ENCODE results near the gene AHCYL1. TPM values are rescaled to one million over a fixed set of nuclear protein-coding genes. Genes with fewer than 3 reads are reported as not detected.

The AHCYL1 gene
- total RNA-seq, 4 donors from 2014 or later: 51.2 to 96.4 (median 80.9) TPM

- H3K36me3 ChIP-seq: peaks cover 0 to 61% (median 0%) of the 10 kb centered on the region in 3 donors
- DNase-seq: no peak
- no peak overlapping the region for H3K4me3 ChIP-seq
- H3K27me3 ChIP-seq: no peaks in the 10 kb centered on the region
- TF ChIP-seq POLR2A (IDR thresholded peaks at IDR 0.05): no peak
- TF ChIP-seq, protein P1, sequence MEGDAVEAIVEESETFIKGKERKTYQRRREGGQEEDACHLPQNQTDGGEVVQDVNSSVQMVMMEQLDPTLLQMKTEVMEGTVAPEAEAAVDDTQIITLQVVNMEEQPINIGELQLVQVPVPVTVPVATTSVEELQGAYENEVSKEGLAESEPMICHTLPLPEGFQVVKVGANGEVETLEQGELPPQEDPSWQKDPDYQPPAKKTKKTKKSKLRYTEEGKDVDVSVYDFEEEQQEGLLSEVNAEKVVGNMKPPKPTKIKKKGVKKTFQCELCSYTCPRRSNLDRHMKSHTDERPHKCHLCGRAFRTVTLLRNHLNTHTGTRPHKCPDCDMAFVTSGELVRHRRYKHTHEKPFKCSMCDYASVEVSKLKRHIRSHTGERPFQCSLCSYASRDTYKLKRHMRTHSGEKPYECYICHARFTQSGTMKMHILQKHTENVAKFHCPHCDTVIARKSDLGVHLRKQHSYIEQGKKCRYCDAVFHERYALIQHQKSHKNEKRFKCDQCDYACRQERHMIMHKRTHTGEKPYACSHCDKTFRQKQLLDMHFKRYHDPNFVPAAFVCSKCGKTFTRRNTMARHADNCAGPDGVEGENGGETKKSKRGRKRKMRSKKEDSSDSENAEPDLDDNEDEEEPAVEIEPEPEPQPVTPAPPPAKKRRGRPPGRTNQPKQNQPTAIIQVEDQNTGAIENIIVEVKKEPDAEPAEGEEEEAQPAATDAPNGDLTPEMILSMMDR (IDR thresholded peaks at IDR 0.05): no peak
- peaks cover 0 to 23% (median 5%) of the 10 kb centered on the region in 4 donors for H3K4me1 ChIP-seq
- no peaks in the 10 kb centered on the region for H3K9me3 ChIP-seq
- H3K27ac ChIP-seq: no peak overlapping the region
Measured at GRCh38 chr1:110058591-110058990, 74.0 kb downstream of the AHCYL1 start.

- no peak for DNase-seq
- no peaks in the 10 kb centered on the region for H3K9me3 ChIP-seq
- peaks cover 0 to 55% (median 0%) of the 10 kb centered on the region in 3 donors for H3K36me3 ChIP-seq
- H3K4me1 ChIP-seq: peaks cover 0 to 23% (median 5%) of the 10 kb centered on the region in 4 donors
- no peaks in the 10 kb centered on the region for H3K27me3 ChIP-seq
- no peak for TF ChIP-seq POLR2A (IDR thresholded peaks at IDR 0.05)
- TF ChIP-seq, protein P1 (IDR thresholded peaks at IDR 0.05): no peak
- H3K4me3 ChIP-seq: no peak overlapping the region
- H3K27ac ChIP-seq: no peak overlapping the region
Measured at GRCh38 chr1:110059133-110059863, 74.7 kb downstream of the AHCYL1 start.

DNA sequence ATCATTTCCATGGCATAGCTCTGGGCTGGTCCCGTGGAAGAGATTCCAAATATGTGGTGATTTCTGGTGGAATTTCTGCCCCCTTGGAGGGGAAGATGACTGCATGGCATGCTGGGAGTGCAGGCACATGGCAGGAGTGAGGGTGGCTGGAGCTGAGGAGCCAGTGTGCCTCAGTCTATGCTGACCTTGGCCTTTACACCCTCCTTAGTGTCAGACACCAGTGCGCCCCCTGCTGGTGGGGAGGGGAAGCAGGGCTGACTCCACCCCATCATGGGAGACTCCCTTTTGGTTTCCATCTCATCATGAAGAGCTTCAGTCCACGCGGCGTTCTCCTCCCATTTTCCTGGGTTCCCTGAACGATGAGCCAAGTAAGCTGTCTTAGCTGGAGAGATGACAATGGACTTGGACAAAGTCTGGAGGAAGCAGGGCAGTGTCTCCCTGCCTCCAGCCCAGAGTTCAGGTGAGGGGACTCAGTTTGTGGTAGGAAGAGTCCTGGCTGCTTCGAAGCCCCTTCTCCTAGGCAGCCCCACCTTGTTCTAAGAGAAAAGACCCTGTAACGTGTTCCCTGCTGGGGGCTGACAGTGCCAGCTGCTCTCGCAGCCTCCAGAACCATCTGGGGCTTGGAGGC is 75.6 kb downstream of the AHCYL1 start:
- Histone ChIP-seq H3K27me3 (no peaks in the 10 kb centered on the region), H3K4me3 (no peak overlapping the region), H3K4me1 (peaks cover 0 to 16% (median 5%) of the 10 kb centered on the region in 4 donors), H3K36me3 (peaks cover 0 to 47% (median 0%) of the 10 kb centered on the region in 3 donors), H3K9me3 (no peaks in the 10 kb centered on the region), H3K27ac (no peak overlapping the region)
- peak; percentile 54 to 74 (median 72) for DNase-seq
- TF ChIP-seq POLR2A (IDR thresholded peaks at IDR 0.05): no peak
- TF ChIP-seq, protein P1 (IDR thresholded peaks at IDR 0.05): peak; percentile 46 to 79 (median 70)

- Histone ChIP-seq H3K36me3 (peaks cover 0 to 42% (median 0%) of the 10 kb centered on the region in 3 donors), H3K9me3 (no peaks in the 10 kb centered on the region), H3K4me1 (peaks cover 0 to 11% (median 3%) of the 10 kb centered on the region in 4 donors), H3K27me3 (no peaks in the 10 kb centered on the region), H3K4me3 (no peak overlapping the region), H3K27ac (no peak overlapping the region)
- TF ChIP-seq, protein P1 (IDR thresholded peaks at IDR 0.05): no peak
- TF ChIP-seq POLR2A (IDR thresholded peaks at IDR 0.05): no peak
- DNase-seq: no peak
Measured at GRCh38 chr1:110060662-110061060, 76.1 kb downstream of the AHCYL1 start.

GRCh38 chr1:110061341-110061740 is 76.8 kb downstream of the AHCYL1 start:
- no peaks in the 10 kb centered on the region for H3K27me3 ChIP-seq
- H3K4me1 ChIP-seq: peaks cover 0 to 7% (median 3%) of the 10 kb centered on the region in 4 donors
- no peaks in the 10 kb centered on the region for H3K9me3 ChIP-seq
- DNase-seq: no peak
- TF ChIP-seq, protein P1 (IDR thresholded peaks at IDR 0.05): no peak
- no peak for TF ChIP-seq POLR2A (IDR thresholded peaks at IDR 0.05)
- H3K27ac ChIP-seq: no peak overlapping the region
- no peak overlapping the region for H3K4me3 ChIP-seq
- H3K36me3 ChIP-seq: peaks cover 0 to 35% (median 0%) of the 10 kb centered on the region in 3 donors
